H1 (cell line): ENCODE results near the gene RFX2. TPM values are rescaled to one million over a fixed set of nuclear protein-coding genes. Genes with fewer than 3 reads are reported as not detected.
A peak's percentile ranks its signal among the peaks of the same experiment; 100 is the strongest.

Experiments
- CTCF ChIA-PET: fragments of 300-600 bp; sonication (Branson Sonifier 250); formaldehyde crosslinking; loops from one replicate; lab custom pipeline; 2021; ENCODE audit not compliant: partially characterized antibody; lab: Charles Lee
- POLR2A ChIA-PET: fragments of 300-600 bp; sonication (Branson Sonifier 250); formaldehyde crosslinking; loops from one replicate; lab custom pipeline; 2021; ENCODE audit warnings: inconsistent platforms; ENCODE audit not compliant: partially characterized antibody; lab: Charles Lee
- DNase-seq, 2 experiments: peaks; one replicate each; pipeline versions ENCODE4 v3.0.0 to v3.0.0-alpha.2; 2010 to 2022; ENCODE audit warnings: low spot score in 2 of 2, low read depth in 1 of 2, mixed read lengths in 1 of 2
- FAIRE-seq: peaks from 2 replicates; lab custom pipeline; 2011; peaks lifted over from hg19 to GRCh38; lab: Jason Lieb, UNC
- H2AFZ ChIP-seq: 2 replicates; pipeline ENCODE4 v1.8.1; 2012; ENCODE audit warnings: low read length, inconsistent platforms
- H2AK5ac ChIP-seq: 2 replicates; pipeline ENCODE4 v1.6.1; 2013; ENCODE audit warnings: low read depth, low read length
- H2BK120ac ChIP-seq: replicated peaks from 2 replicates; pipeline ENCODE3; 2013; ENCODE audit warnings: low read depth, low read length, inconsistent platforms
- H2BK12ac ChIP-seq: 2 replicates; pipeline ENCODE4 v1.6.1; 2013; ENCODE audit warnings: low read depth, low read length
- H2BK15ac ChIP-seq: 2 replicates; pipeline ENCODE4 v1.6.1; 2013; ENCODE audit warnings: low read length
- H2BK20ac ChIP-seq: 2 replicates; pipeline ENCODE4 v1.6.1; 2013; ENCODE audit warnings: low read length
- H2BK5ac ChIP-seq: 2 replicates; pipeline ENCODE4 v1.6.1; 2013; ENCODE audit warnings: low read depth, low read length
- H3K14ac ChIP-seq: 2 replicates; pipeline ENCODE4 v1.6.1; 2013; ENCODE audit warnings: inconsistent platforms; ENCODE audit not compliant: insufficient read length
- H3K18ac ChIP-seq: 2 replicates; pipeline ENCODE4 v1.6.1; 2013; ENCODE audit warnings: low read length; ENCODE audit errors: extremely low read depth
- H3K23ac ChIP-seq: 2 replicates; pipeline ENCODE4 v1.6.1; 2013; ENCODE audit warnings: inconsistent platforms; ENCODE audit not compliant: insufficient read length
- H3K23me2 ChIP-seq: 2 replicates; pipeline ENCODE4 v1.6.1; 2013; ENCODE audit warnings: low read depth, low read length
- H3K27ac ChIP-seq: 2 replicates; pipeline ENCODE4 v1.6.1; 2011; ENCODE audit warnings: low read depth, low read length, inconsistent platforms
- H3K27me3 ChIP-seq, 4 experiments: replicated peaks in 1 of 4; 1 replicate in 1 of 4; 2 replicates in 3 of 4; pipeline versions ENCODE4 v1.6.1 to v1.8.1; 2011 to 2013; ENCODE audit warnings: low read length in 3 of 4, mild to moderate bottlenecking in 3 of 4, inconsistent platforms in 2 of 4, mixed read lengths in 2 of 4, moderate library complexity in 1 of 4; ENCODE audit not compliant: control insufficient read depth in 3 of 4, insufficient read depth in 3 of 4; ENCODE audit errors: extremely low read depth in 1 of 4
- H3K36me3 ChIP-seq, 4 experiments: 2 replicates each; pipeline versions ENCODE4 v1.6.1 to v1.8.1; 2011 to 2013; ENCODE audit warnings: mild to moderate bottlenecking in 4 of 4, low read length in 3 of 4, moderate library complexity in 2 of 4, control low read depth in 1 of 4, inconsistent platforms in 1 of 4; ENCODE audit not compliant: insufficient read depth in 4 of 4, control insufficient read depth in 2 of 4
- H3K4ac ChIP-seq: replicated peaks from 2 replicates; pipeline ENCODE3; 2013; ENCODE audit warnings: low read length, low read depth, mixed read lengths, inconsistent platforms; ENCODE audit not compliant: insufficient read length
- H3K4me1 ChIP-seq, 4 experiments: replicated peaks in 1 of 4; 1 replicate in 1 of 4; 2 replicates in 3 of 4; pipeline versions ENCODE4 v1.6.1 to v1.8.1; 2011 to 2013; ENCODE audit warnings: low read length in 3 of 4, inconsistent platforms in 2 of 4, mixed read lengths in 1 of 4; ENCODE audit not compliant: insufficient read depth in 4 of 4, control insufficient read depth in 3 of 4
- H3K4me2 ChIP-seq, 2 experiments: 2 replicates each; pipeline versions ENCODE4 v1.6.1 to v1.8.1; 2011 to 2013; ENCODE audit warnings: low read depth in 2 of 2, low read length in 2 of 2, control low read depth in 1 of 2, inconsistent platforms in 1 of 2, mild to moderate bottlenecking in 1 of 2; ENCODE audit not compliant: insufficient read depth in 1 of 2
- H3K4me3 ChIP-seq, 4 experiments: fragments of 200-600, 300-600 bp in 1 of 4; sonication (generic), shearing (Covaris generic), sonication (Bioruptor Twin) in 1 of 4; 2 replicates each; pipeline versions ENCODE4 v1.5.1 to v1.8.1; 2011 to 2016; ENCODE audit warnings: low read length in 4 of 4, low read depth in 3 of 4, control low read depth in 2 of 4, inconsistent platforms in 2 of 4, mild to moderate bottlenecking in 2 of 4, mixed read lengths in 1 of 4, moderate library complexity in 1 of 4; ENCODE audit not compliant: insufficient read depth in 2 of 4; ENCODE audit errors: extremely low read depth in 1 of 4
- H3K56ac ChIP-seq: replicated peaks from 2 replicates; pipeline ENCODE3; 2013; ENCODE audit warnings: low read depth, mild to moderate bottlenecking, mixed read lengths, low read length, inconsistent platforms; ENCODE audit not compliant: insufficient read length
- H3K79me1 ChIP-seq: 2 replicates; pipeline ENCODE4 v1.6.1; 2013; ENCODE audit warnings: low read depth, low read length, control low read depth
- H3K79me2 ChIP-seq, 2 experiments: 2 replicates each; pipeline versions ENCODE4 v1.6.1 to v1.8.1; 2012 to 2013; ENCODE audit warnings: low read length in 2 of 2, mild to moderate bottlenecking in 2 of 2, inconsistent platforms in 1 of 2; ENCODE audit not compliant: insufficient read depth in 2 of 2, control insufficient read depth in 1 of 2
- H3K9ac ChIP-seq, 4 experiments: replicated peaks in 1 of 4; 1 replicate in 1 of 4; 2 replicates in 3 of 4; pipeline versions ENCODE4 v1.6.1 to v1.8.1; 2011 to 2013; ENCODE audit warnings: low read depth in 3 of 4, low read length in 3 of 4, control low read depth in 2 of 4, mild to moderate bottlenecking in 2 of 4, moderate library complexity in 2 of 4, inconsistent platforms in 1 of 4; ENCODE audit errors: extremely low read depth in 1 of 4
- H3K9me3 ChIP-seq, 2 experiments: 2 replicates each; pipeline versions ENCODE4 v1.6.1 to v1.8.1; 2012 to 2013; ENCODE audit warnings: mild to moderate bottlenecking in 2 of 2, moderate library complexity in 2 of 2, control low read depth in 1 of 2, inconsistent platforms in 1 of 2, low read depth in 1 of 2, low read length in 1 of 2, mixed read lengths in 1 of 2; ENCODE audit not compliant: insufficient read depth in 2 of 2
- H4K20me1 ChIP-seq, 2 experiments: replicated peaks in 1 of 2; 2 replicates each; pipeline versions ENCODE3 to v1.8.1; 2011 to 2013; ENCODE audit warnings: inconsistent platforms in 2 of 2, low read length in 2 of 2, mild to moderate bottlenecking in 1 of 2; ENCODE audit not compliant: insufficient read depth in 2 of 2, control insufficient read depth in 1 of 2
- H4K5ac ChIP-seq: 2 replicates; pipeline ENCODE4 v1.6.1; 2013; ENCODE audit warnings: low read length, low read depth, mixed read lengths, inconsistent platforms; ENCODE audit not compliant: insufficient read length
- H4K8ac ChIP-seq: 2 replicates; pipeline ENCODE4 v1.8.0; 2013; ENCODE audit warnings: mild to moderate bottlenecking, moderate library complexity, low read length, inconsistent platforms; ENCODE audit not compliant: insufficient read depth; ENCODE audit errors: extremely low read depth
- H4K91ac ChIP-seq: replicated peaks from 2 replicates; pipeline ENCODE3; 2013; ENCODE audit warnings: low read length, mixed read lengths, inconsistent platforms; ENCODE audit not compliant: insufficient read length
- RXRA ChIP-seq: IDR thresholded peaks from 2 replicates; pipeline ENCODE4 v1.6.1; 2011; ENCODE audit warnings: low read depth, mild to moderate bottlenecking, low read length, moderate library complexity; ENCODE audit not compliant: insufficient read depth
- WGBS, 2 experiments: shearing (Covaris generic) in 1 of 2; methylation state at CpG; one replicate each; pipeline versions ENCODE4 v1.1.6 to v1.1.7; 2013 to 2015; ENCODE audit warnings: low lambda C conversion rate in 2 of 2, mixed read lengths in 2 of 2, inconsistent platforms in 1 of 2, low coverage in 1 of 2, missing lambda C conversion rate in 1 of 2; ENCODE audit not compliant: insufficient replicate concordance in 2 of 2, insufficient coverage in 1 of 2, insufficient read length in 1 of 2; ENCODE audit errors: extremely low coverage in 1 of 2, missing lambda C conversion rate in 1 of 2; 5-methylcytosine and 5-hydroxymethylcytosine counted together
- polyA plus RNA-seq, 7 experiments: library from polyadenylated mRNA; depleted of rRNA in 3 of 7; stranded (reverse) in 5 of 7; unstranded in 2 of 7; fragments of >200 nt in 5 of 7; fragments of 200-250 nt in 2 of 7; gene quantifications; 1 replicate in 5 of 7; 2 replicates in 1 of 7; 4 replicates in 1 of 7; pipeline versions ENCODE4 v1.2.1 to v1.2.3, GENCODE V29; 2011 to 2013; ENCODE audit warnings: missing spikeins in 2 of 7, mixed read lengths in 2 of 7
- total RNA-seq: library from RNA; stranded (reverse); fragmentation: NEBNext Ultra II Directional; extraction: Animal tissue kit (Norgen Biotek cat#: 25700); gene quantifications from 2 replicates; pipeline ENCODE4 v1.2.1, GENCODE V29; 2021

The RFX2 gene
- total and polyA plus RNA-seq, 2 of the 8 experiments (the other 6 are each of a cell fraction or from before 2014, with no cell fraction given) = 4.8 to 5.3 TPM

- no peak overlapping the region for H3K14ac ChIP-seq
- no peak overlapping the region; the same call in 1 of the 2 replicates for H3K18ac ChIP-seq
- peak overlapping the region; percentile 18; the same call in 1 of the 2 replicates for H2BK12ac ChIP-seq
- no peaks in the 10 kb centered on the region for H3K36me3 ChIP-seq
- no peak overlapping the region for H2BK120ac ChIP-seq
- H3K4me2 ChIP-seq = no peak overlapping the region
- H3K4me3 ChIP-seq = no peak overlapping the region
- 90% methylated on average over 13 of the region's 14 CpGs; no CpG with 5 or more reads in 1 of the 2 experiments for WGBS, 2 experiments
- no peak overlapping the region for H4K5ac ChIP-seq
- H2BK20ac ChIP-seq = no peak overlapping the region
- H3K56ac ChIP-seq = no peak overlapping the region
- FAIRE-seq = no peak
- no peak overlapping the region for H4K8ac ChIP-seq
- TF ChIP-seq RXRA = no peak
- H4K20me1 ChIP-seq = peaks cover 2 to 4% of the 10 kb centered on the region in 2 experiments
- H3K4ac ChIP-seq = no peak overlapping the region
- peaks cover 3 to 6% (median 5%) of the 10 kb centered on the region in 4 experiments; a peak in 6 of 7 replicates for H3K4me1 ChIP-seq
- 0 out of 2 replicates have a peak overlapping the region, but pooled peaks have one; percentile 38 for H3K27ac ChIP-seq
- H2BK5ac ChIP-seq = no peak overlapping the region
- no peaks in the 10 kb centered on the region for H3K79me1 ChIP-seq
- no peak overlapping the region for H4K91ac ChIP-seq
- H2AFZ ChIP-seq = no peak overlapping the region
- H3K9ac ChIP-seq = no peak overlapping the region
- 0 out of 2 replicates have a peak, but pooled peaks cover 2% of the 10 kb centered on the region for H3K23me2 ChIP-seq
- H2BK15ac ChIP-seq = no peak overlapping the region
- no peak for DNase-seq
- ChIA-PET POLR2A (no interaction called here), CTCF (interaction anchor here (1.0 to 4.1 kb wide), 3 partner anchors 16 to 689 kb away, joined by 3 to 17 read pairs (median 3); no protein-coding TSS in a partner anchor)
- H2AK5ac ChIP-seq = peak overlapping the region; percentile 75; the same call in 1 of the 2 replicates
- no peak overlapping the region for H3K23ac ChIP-seq
- H3K79me2 ChIP-seq = no peaks in the 10 kb centered on the region
- H3K27me3 ChIP-seq = no peaks in the 10 kb centered on the region
- no peaks in the 10 kb centered on the region for H3K9me3 ChIP-seq
Measured at GRCh38 chr19:6063576-6064335, 46.5 kb downstream of the RFX2 start.
